GM18907 (cell line): ENCODE measurements around the gene ANKRD30B.
"Not testable (repeated sequence)": the region's sequence is repeated elsewhere in the genome, so short reads cannot be mapped to it uniquely, and the experiment has no call there.

Source experiments
- ATAC-seq: cut with Tn5 transposase; IDR thresholded peaks from one replicate; pipeline ENCODE4 v1.9.1; 2021; ENCODE audit warnings: mild to moderate bottlenecking, moderate library complexity; ENCODE audit not compliant: unreplicated experiment

The ANKRD30B gene

GRCh38 chr18:14747513-14748474 lies at the start of gene ANKRD30B:
ANKRD30B (plus strand) TSS chr18:14748172; CDS start chr18:14748420, 248 bp downstream.
- no peak for ATAC-seq

DNA sequence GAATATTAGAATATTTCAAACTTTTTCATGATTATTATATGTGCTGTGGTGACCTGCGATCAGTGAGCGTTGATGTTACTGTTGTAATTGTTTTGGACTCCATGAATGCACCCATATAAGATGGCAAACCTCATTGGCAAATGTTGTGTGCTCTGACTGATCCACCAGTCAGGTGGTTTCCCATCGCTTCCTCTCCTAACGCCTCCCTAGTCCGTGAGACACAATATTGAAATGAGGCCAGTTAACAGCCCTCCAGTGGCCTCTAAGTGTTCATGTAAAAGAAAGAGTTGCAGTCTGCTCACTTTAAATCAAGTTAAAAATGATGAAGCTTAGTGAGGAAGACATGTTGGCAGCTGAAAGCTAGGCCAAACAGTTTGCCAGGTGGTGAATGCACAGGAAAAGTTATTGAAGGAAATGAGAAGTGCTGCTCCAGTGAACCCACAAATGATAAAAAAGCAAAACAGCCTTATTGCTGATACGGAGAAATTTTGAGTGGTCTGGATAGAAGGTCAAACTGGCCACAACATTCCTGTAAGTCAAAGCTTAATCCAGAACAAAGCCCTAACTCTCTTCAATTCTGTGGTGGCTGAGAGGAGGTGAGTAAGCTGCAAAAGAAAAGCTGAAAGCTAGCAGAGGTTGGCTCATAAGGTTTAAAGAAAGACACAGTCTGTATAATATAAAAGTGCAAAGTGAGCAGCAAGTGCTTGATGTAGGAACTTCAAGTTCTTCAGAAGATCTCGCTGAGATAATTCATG lies 46.5 kb upstream of the ANKRD30B start:
- not testable (repeated sequence) for ATAC-seq

DNA sequence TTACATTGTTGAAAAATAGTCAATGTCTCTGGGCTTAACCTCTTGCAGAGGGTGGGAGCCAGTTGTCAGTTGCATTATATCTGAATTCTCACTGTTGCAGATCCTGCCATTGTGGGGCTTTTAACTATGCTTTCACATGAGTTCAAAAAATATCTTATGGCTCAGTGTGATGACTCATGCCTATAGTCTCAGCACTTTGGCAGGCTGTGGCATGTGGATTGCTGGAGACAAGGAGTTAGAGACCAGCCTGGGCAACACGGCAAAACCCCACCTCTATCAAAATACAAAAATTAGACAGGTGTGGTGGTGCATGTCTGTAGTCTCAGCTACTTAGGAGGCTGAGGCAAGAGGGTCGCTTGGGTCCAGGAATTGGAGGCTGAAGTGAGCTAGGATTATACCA lies 38.2 kb upstream of the ANKRD30B start:
- not testable (repeated sequence) for ATAC-seq

DNA sequence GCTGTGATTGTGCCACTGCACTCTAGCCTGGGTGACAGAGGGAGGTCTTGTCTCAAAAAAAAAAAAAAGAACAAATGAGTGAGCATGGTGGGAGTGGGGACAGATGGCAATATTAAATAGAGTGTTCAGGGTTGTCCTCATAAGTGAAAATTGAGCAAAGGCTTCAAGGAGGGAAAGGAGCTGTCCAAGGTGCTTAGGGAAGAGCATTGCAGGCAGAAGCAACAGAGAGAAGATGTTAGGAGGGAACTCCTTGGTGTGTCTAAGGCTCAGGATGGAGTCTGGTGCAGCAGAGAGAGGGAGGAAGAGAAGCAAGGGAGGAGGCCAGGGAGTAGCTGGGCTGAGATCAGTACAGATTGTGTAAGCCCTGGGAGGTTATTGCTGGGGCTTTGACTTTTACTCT lies 26.4 kb upstream of the ANKRD30B start:
- ATAC-seq, result not testable (repeated sequence)

GRCh38 chr18:14739056-14739455 lies 8.9 kb upstream of the ANKRD30B start:
- ATAC-seq, result not testable (repeated sequence)

GRCh38 chr18:14746897-14747296 lies 1.1 kb upstream of the ANKRD30B start:
- ATAC-seq, result no peak

GRCh38 chr18:14748496-14748895 lies 524 bp downstream of the ANKRD30B start:
- no peak for ATAC-seq

- ATAC-seq, result not testable (repeated sequence)
These were observed 15.6 kb downstream of the ANKRD30B start for GRCh38 chr18:14763566-14763965.

- ATAC-seq, result no peak
These were observed 19.5 kb downstream of the ANKRD30B start for GRCh38 chr18:14767474-14767873.

DNA sequence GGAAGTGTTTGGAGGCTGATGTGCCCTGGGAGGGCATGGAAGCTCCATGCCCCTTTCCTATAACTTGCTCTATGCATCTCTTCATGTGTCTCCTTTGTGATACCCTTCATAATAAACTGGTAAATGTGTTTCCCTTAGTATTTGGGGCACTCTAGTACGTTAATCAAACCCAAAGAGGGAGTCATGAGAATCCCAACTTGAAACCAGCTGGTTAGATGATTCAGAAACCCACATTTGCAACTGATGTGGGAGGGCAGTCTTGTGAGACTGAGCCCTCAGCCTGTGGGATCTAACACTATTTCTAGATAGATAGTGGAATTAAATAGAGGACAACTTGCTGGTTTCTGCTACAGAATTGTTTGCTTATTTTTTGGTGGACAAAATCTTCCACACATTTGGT lies 20.3 kb downstream of the ANKRD30B start:
- no peak for ATAC-seq

DNA sequence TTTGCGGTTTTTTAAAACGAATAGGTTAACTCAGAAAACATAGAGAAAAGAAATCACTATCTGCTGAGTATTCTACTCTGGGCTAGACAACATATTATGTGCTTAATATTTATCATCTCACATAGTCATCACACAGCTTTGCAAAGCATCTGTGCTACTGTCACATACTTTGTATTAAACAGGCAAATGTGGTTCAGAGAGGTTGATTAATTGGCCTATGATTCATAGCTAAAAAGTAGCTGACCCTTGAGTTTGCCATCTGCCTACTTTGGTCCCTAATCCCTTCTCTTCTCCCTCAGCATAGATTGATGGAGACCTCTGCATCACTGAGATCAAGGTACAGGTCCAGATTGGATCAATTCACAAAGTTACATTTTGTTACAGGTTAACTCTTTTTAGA lies 21.4 kb downstream of the ANKRD30B start:
- no peak for ATAC-seq

DNA sequence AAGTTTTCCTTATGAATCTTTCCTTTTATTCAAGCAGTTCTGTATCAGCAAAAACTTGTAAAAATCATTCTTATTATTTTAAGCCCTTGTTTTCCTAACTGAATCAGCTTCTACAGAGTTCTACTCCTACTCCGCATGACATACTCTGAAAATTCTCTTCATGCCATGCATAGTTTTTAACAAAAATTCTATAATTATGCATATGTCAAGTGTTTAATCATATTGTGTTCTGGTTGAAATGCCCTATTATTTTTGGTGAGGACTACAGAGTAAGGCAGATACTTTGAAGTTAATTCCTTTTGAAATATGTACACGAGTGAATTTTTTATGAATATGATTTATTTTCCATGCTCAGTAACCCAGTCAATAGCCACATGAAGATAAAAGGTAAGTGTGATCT lies 28.8 kb downstream of the ANKRD30B start:
- ATAC-seq, result no peak

DNA sequence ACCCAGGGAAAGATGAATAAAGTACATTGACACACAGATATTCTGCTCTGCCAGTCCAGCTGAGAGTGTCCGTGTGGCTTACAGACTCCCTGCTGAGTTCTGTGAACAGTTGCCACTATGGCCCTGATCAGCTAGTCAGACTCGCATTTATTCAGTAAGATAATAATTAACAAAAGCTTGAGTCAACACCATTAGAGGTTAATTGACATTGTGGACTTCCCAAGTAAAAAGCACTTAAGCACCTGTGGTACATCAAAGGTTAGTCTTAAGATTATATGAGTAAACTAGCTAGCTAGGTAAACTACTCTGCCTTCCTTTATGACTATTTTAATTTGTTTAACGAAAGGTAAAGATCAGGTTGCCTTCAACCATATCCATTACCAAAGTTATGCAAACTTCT lies 33.7 kb downstream of the ANKRD30B start:
- no peak for ATAC-seq

- ATAC-seq, result no peak
These were observed 36.2 kb downstream of the ANKRD30B start for GRCh38 chr18:14784133-14784532.

GRCh38 chr18:14796876-14797275 lies 48.9 kb downstream of the ANKRD30B start:
- ATAC-seq, result not testable (repeated sequence)

- ATAC-seq, result not testable (repeated sequence)
These were observed 50.2 kb downstream of the ANKRD30B start for GRCh38 chr18:14797969-14798764.

GRCh38 chr18:14811081-14811480 lies 63.1 kb downstream of the ANKRD30B start:
- ATAC-seq, result not testable (repeated sequence)

GRCh38 chr18:14826972-14827632 lies 79.1 kb downstream of the ANKRD30B start:
- not testable (repeated sequence) for ATAC-seq

- ATAC-seq, result not testable (repeated sequence)
These were observed 93.6 kb downstream of the ANKRD30B start for GRCh38 chr18:14841607-14842006.

- not testable (repeated sequence) for ATAC-seq
These were observed 103.6 kb downstream of the ANKRD30B start for GRCh38 chr18:14851533-14851932.
